Measurements from ENCODE around the gene DYDC2.

The DYDC2 gene

DNA sequence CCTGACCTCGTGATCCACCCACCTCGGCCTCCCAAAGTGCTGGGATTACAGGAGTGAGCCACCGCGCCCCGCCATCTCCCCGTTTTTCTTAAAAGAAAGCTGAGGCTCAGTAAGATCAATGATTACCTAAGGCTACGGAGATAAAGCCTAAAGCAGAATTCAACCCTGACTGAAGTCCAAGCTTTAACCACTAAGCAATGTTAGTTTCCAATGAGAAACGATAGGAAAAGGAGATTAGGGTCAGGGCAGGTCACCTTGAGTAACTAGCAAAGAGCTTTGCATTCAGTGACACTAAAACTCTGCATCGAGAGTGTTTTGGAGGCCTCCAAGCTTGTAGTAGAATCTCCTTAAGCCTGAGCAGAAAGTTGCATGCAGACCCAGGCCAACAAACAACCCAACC lies 34.2 kb downstream of the DYDC2 start:
- DNase-seq (ENCODE audit: low spot score), result no peak
- TF ChIP-seq, protein P1, sequence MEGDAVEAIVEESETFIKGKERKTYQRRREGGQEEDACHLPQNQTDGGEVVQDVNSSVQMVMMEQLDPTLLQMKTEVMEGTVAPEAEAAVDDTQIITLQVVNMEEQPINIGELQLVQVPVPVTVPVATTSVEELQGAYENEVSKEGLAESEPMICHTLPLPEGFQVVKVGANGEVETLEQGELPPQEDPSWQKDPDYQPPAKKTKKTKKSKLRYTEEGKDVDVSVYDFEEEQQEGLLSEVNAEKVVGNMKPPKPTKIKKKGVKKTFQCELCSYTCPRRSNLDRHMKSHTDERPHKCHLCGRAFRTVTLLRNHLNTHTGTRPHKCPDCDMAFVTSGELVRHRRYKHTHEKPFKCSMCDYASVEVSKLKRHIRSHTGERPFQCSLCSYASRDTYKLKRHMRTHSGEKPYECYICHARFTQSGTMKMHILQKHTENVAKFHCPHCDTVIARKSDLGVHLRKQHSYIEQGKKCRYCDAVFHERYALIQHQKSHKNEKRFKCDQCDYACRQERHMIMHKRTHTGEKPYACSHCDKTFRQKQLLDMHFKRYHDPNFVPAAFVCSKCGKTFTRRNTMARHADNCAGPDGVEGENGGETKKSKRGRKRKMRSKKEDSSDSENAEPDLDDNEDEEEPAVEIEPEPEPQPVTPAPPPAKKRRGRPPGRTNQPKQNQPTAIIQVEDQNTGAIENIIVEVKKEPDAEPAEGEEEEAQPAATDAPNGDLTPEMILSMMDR (IDR thresholded peaks at IDR 0.05; ENCODE audit: extremely low read depth, missing control alignments), result no peak

DNA sequence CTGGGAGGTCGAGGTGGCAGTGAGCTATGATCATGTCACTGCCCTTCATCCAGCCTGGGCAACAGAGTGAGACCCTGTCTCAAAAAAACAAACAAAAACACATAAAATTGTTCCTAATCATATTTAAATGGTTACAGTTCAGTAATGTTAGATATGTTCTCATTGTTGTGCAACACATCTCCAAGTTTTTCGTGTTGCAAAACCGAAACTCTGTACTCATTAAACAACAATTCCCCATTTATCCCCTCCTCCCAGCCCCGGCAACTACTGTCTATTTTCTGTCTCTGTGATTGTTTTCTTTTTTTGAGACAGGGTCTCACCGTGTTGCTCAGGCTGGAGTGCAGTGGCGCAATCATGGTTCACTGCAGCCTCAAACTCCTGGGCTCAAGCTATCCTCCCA lies 35.7 kb downstream of the DYDC2 start:
- TF ChIP-seq, protein P1 (IDR thresholded peaks at IDR 0.05; ENCODE audit: extremely low read depth, missing control alignments), result no peak
- no peak for DNase-seq (ENCODE audit: low spot score)

DNA sequence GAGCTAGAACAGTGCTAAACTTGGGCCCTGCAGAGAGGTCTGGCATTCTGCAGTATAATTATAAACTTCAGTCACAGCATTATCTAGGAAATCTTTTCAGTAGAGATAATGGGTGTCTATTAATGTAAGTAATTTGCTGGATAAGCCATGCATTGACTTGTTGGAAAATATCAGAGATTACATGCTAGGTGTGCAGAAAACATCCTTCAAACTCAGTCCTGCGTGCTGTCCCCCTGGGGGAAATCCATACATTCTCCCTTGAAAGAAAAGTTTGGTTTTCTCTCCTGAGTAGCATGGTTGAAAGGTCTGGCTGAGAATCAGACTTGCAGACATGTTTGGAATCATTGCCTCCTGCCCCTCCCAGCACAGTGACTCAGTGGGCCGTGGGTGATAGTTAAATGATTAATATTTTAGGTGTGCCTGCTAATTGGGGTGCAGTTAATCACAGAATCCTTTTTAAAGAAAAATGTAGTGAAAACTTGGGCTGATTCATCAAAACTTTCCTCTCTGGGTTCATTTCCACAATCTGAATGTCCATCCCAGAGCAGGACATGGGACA lies 37.9 kb downstream of the DYDC2 start:
- TF ChIP-seq, protein P1 (IDR thresholded peaks at IDR 0.05; ENCODE audit: extremely low read depth, missing control alignments), result no peak
- no peak for DNase-seq (ENCODE audit: low spot score)

DNA sequence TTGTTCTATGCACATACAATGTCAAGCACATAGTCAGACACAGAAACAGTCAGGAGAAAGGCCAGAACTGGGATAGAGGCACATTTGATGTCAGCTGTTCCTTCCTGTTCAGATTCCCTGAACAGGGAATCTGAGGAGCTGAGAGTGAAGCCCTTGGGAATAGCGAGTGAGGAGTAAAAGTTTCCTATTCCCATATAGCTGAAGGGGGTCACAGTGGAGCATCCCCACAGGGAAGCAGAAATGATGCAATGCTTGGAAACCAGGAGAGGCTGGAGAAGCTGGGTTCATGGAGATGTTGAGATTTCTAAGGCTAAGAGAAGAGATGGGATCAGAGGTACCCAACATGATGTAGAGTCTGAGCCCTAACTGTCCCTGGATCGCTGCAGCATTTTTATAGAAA lies 40.4 kb downstream of the DYDC2 start:
- TF ChIP-seq, protein P1 (IDR thresholded peaks at IDR 0.05; ENCODE audit: extremely low read depth, missing control alignments), result no peak
- no peak for DNase-seq (ENCODE audit: low spot score)

DNA sequence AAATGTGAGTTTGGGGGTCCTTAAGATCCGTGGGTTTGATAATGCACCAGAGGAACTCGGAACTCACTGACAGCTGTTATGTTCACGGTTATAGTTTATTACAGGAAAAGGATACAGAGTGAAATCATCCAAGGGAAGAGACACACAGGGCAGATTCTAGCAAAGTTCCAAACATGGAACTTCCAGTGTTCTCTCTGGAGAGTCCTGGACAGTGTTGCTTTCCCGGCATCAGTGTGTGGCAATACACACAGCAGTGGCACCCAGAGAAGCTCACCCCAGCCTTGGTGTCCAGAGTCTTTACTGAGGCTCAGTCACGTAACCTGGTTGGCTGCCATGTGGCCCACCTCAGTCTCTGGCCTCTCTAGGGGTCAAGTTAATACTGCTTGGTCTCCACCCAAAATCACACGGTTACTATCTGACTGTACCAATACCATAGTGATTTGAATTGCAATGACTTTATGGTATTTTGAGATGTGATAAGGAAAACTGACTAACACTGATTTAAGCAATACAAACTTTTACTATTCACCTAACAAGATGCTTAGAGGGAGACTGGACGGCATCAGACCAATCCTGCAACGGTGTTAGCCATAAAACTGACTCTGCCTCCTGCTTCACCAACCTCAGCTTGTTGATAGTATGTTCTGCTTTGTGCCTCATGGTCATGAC lies 43.7 kb downstream of the DYDC2 start:
- DNase-seq (ENCODE audit: low spot score), result no peak
- TF ChIP-seq, protein P1 (IDR thresholded peaks at IDR 0.05; ENCODE audit: extremely low read depth, missing control alignments), result no peak

DNA sequence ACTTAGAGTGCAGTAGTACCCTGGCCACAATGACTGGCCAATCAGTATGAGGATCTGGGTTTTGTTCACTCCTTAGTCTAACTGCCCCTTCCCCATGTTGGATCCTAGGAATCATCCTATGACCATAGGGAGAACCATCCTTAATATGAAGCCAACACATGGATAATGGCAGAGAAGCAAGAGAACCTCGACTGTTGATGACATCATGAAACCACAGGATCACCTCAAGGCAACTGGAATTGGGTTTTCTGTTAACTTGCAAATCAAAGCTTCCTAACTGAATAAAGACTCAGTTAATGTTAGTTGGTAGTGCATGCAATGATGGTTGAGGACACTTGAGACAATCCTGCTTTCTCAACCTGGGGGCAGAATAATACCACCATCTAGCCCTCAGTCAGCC lies 48.5 kb downstream of the DYDC2 start:
- TF ChIP-seq, protein P1 (IDR thresholded peaks at IDR 0.05; ENCODE audit: extremely low read depth, missing control alignments), result no peak

DNA sequence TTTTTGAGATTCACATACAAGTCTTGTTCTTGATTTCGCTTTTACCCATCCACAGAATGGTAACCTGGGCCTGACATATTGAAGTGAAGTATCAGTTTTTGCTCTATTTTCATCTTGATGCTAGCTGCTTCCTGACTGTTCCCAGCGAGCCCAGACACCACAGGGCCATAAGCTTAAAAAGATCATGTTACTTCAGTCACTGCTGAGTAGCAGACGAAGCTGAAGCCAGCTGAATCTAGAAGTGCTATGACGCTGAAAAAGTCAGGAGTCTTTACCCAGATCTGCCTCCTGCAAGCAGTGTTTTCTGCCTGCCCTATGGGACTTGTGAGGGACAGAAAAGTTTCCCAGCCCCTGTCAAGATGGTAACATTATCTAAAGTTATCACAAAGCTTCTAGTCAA lies 49.0 kb downstream of the DYDC2 start:
- no peak for DNase-seq (ENCODE audit: low spot score)

More for the DNA sequence above, 48.5 kb downstream of the DYDC2 start:
- no peak for DNase-seq (ENCODE audit: low spot score)

More for the DNA sequence above, 49.0 kb downstream of the DYDC2 start:
- TF ChIP-seq, protein P1 (IDR thresholded peaks at IDR 0.05; ENCODE audit: extremely low read depth, missing control alignments), result no peak

All from GM20000 (cell line).